Transverse colon (tissue), 4 donors: Measurements from ENCODE around the gene ZNF385D. TPM values are rescaled to one million over a fixed set of nuclear protein-coding genes. Genes with fewer than 3 reads are reported as not detected.

Experiments used
- DNase-seq: peaks from one replicate; pipeline ENCODE4 v3.0.0-alpha.2; 2019
- H3K27ac ChIP-seq, 4 donors: fragments of 200-600 bp; sonication (generic); 2 replicates each; pipeline ENCODE4 v1.5.1; 2016 to 2018; ENCODE audit warnings: inconsistent platforms in 4 of 4
- H3K27me3 ChIP-seq: fragments of 200-600 bp; sonication (generic); 2 replicates; pipeline ENCODE4 v1.5.1; 2017; ENCODE audit warnings: inconsistent platforms
- H3K36me3 ChIP-seq, 4 donors: fragments of 200-600 bp; sonication (generic); 2 replicates each; pipeline ENCODE4 v1.5.1; 2017 to 2019; ENCODE audit warnings: inconsistent platforms in 4 of 4
- H3K4me1 ChIP-seq, 4 donors: fragments of 200-600 bp; sonication (generic); 2 replicates each; pipeline ENCODE4 v1.5.1; 2017 to 2020; ENCODE audit warnings: inconsistent platforms in 4 of 4
- H3K4me3 ChIP-seq, 4 donors: fragments of 200-600 bp; sonication (generic); 1 replicate in 1 of 4; 2 replicates in 3 of 4; pipeline versions ENCODE4 v1.5.1 to v1.6.1; 2017 to 2019; ENCODE audit warnings: inconsistent platforms in 4 of 4
- H3K9me3 ChIP-seq, 2 donors: fragments of 200-600 bp; sonication (generic); 2 replicates each; pipeline ENCODE4 v1.5.1; 2017 to 2019; ENCODE audit warnings: inconsistent platforms in 2 of 2
- CTCF ChIP-seq, 5 experiments: fragments of 200-600 bp in 3 of 5; fragments of 450-650 bp in 2 of 5; sonication (generic) in 3 of 5; IDR thresholded peaks; 1 replicate in 2 of 5; 2 replicates in 3 of 5; pipeline ENCODE4 v1.5.1; 2016 to 2017; ENCODE audit warnings: antibody characterized with exemption in 5 of 5, inconsistent platforms in 3 of 5, mild to moderate bottlenecking in 2 of 5, moderate library complexity in 1 of 5
- EP300 ChIP-seq: sonication (generic); formaldehyde crosslinking; IDR thresholded peaks from one replicate; pipeline ENCODE4 v1.6.1; 2017; ENCODE audit warnings: antibody characterized with exemption, low read depth
- POLR2A ChIP-seq: fragments of 450-650 bp; IDR thresholded peaks from one replicate; pipeline ENCODE4 v1.6.1; 2016; ENCODE audit warnings: antibody characterized with exemption, mild to moderate bottlenecking, moderate library complexity
- POLR2AphosphoS5 ChIP-seq, 3 donors: sonication (generic); formaldehyde crosslinking; IDR thresholded peaks; one replicate each; pipeline ENCODE4 v1.6.1; 2016; ENCODE audit warnings: antibody characterized with exemption in 3 of 3
- WGBS, 2 donors: methylation state at CpG; one replicate each; pipeline ENCODE4 v1.1.5; 2018; ENCODE audit warnings: low coverage in 1 of 2; 5-methylcytosine and 5-hydroxymethylcytosine counted together
- in situ Hi-C, 4 donors: fragments of 200-750 bp; cut with MboI; loops; one replicate each; pipeline versions ENCODE4 v1.15.0 to v1.15.1; 2017; ENCODE audit warnings: low sequenced_read_pairs in 3 of 4, low pct_ligation_motif_present in 1 of 4, low pct_unique_long_range_greater_than_20kb in 1 of 4
- intact Hi-C: fragments of 100-400 bp; cut with DNase I; formaldehyde crosslinking; loops from one replicate; pipeline ENCODE4 v1.15.1; 2023; ENCODE audit warnings: low total_unique reads
- total RNA-seq, 4 donors: library from RNA; depleted of rRNA; stranded (reverse); fragments of >200 nt; gene quantifications; one replicate each; pipeline ENCODE4 v1.1.0, GENCODE V29; 2016

Gene ZNF385D
- total RNA-seq, 4 donors from 2014 or later: 0.40 to 0.75 (median 0.52) TPM

DNA sequence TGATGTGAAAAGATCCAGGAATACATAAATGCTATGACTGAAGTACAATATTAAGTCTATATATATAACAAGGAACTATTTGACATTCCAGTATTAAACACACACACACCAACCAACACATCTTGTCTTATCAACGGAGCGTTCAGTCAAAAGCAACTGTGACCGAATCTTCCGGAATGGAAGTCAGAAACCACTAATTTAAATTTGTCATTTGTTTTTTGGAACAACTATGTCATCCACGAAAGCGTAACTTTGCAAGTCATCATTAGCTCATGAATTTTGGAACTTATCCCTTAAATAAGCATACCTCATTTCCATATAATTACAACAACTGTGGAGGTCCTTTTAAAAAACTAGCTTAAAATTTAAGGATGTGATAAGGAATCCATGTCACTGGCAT lies 5.0 kb downstream of the ZNF385D start:
- in situ Hi-C loops (no loop called here), intact Hi-C loops (no loop called here)
- Histone ChIP-seq H3K27me3 (no peaks in the 10 kb centered on the region), H3K4me1 (no peaks in the 10 kb centered on the region), H3K9me3 (no peaks in the 10 kb centered on the region), H3K36me3 (no peaks in the 10 kb centered on the region), H3K27ac (no peak overlapping the region), H3K4me3 (no peak overlapping the region)
- WGBS, 2 donors: 77 to 81% methylated on average over 6 of the region's 6 CpGs
- no peak for TF ChIP-seq POLR2AphosphoS5 (IDR thresholded peaks at IDR 0.05)
- TF ChIP-seq EP300: no peak
- no peak for DNase-seq

DNA sequence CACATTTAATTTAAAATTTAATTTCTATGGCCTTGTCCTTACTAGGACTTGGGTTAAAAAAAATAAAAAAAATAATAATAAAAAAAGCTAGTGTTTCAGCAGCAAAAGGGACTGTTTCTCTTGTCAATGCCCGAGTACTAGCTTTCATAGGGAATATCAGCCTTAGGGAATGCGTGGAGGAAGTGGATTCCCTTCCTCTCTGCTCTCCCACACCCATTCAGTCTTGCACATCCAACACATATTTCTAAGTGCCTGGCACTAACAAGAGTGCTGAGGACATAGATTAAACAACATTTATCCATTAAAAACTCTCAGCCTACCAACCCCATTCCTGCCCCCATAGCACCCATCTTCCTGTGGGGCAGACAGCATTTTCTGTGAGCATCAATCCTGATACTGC lies 6.2 kb downstream of the ZNF385D start:
- H3K4me1 ChIP-seq: no peaks in the 10 kb centered on the region
- WGBS, 2 donors: 30 to 61% methylated on average over 2 of the region's 2 CpGs
- no peaks in the 10 kb centered on the region for H3K36me3 ChIP-seq
- no peak overlapping the region for H3K4me3 ChIP-seq
- in situ Hi-C loops: no loop called here
- TF ChIP-seq POLR2AphosphoS5 (IDR thresholded peaks at IDR 0.05): no peak
- no peak for TF ChIP-seq EP300
- TF ChIP-seq POLR2A: no peak
- no peak for TF ChIP-seq CTCF (IDR thresholded peaks at IDR 0.05)
- H3K27me3 ChIP-seq: no peaks in the 10 kb centered on the region
- intact Hi-C loops: no loop called here
- no peaks in the 10 kb centered on the region for H3K9me3 ChIP-seq
- no peak for DNase-seq
- H3K27ac ChIP-seq: no peak overlapping the region

DNA sequence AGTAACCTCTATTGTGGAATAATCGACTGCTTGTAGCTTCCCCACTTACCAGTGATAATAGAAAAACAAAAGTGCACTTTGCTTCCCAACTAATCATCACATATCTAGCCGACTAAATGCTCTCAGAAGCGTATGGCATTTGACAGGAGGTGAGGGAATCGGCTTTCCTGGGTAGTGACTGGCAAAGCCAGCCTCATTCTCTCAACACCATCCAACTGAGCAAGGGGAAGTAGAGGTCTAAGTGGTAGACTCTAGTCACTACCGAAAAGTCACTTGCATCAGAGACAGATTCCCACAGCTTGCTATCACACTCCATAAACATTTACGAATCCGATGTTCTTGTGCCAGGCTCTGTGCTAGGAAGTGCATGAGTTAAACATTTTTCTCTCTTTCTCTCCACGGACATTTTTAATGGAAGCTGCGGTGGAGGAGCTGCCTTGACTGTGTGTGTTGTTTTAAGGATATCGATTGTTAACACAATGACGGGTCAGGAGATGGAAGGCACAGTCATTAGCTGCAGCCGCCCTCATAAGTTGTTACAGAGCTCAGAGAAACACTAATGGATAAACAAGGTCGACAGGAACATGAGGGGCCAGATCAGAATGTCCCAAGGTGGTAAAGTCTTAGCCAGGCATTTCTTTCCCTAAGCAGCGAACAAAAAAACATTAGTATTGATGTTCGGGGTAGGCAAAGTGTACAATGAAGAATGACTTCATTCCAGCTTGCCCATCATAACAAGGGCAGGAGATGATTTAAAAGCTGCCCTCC lies 11.9 kb downstream of the ZNF385D start:
- no peaks in the 10 kb centered on the region for H3K9me3 ChIP-seq
- TF ChIP-seq POLR2AphosphoS5 (IDR thresholded peaks at IDR 0.05) (no peak), CTCF (IDR thresholded peaks at IDR 0.05) (no peak), POLR2A (no peak), EP300 (no peak)
- H3K27me3 ChIP-seq: no peaks in the 10 kb centered on the region
- H3K36me3 ChIP-seq: no peaks in the 10 kb centered on the region
- intact Hi-C loops (no loop called here), in situ Hi-C loops (no loop called here)
- no peak for DNase-seq
- H3K4me1 ChIP-seq: no peaks in the 10 kb centered on the region
- WGBS, 2 donors: 75 to 85% methylated on average over 9 to 15 of the region's 15 CpGs
- H3K27ac ChIP-seq: no peak overlapping the region
- no peak overlapping the region for H3K4me3 ChIP-seq

- Histone ChIP-seq H3K9me3 (no peaks in the 10 kb centered on the region), H3K27ac (no peak overlapping the region), H3K36me3 (no peaks in the 10 kb centered on the region), H3K4me3 (no peak overlapping the region), H3K27me3 (no peaks in the 10 kb centered on the region), H3K4me1 (no peaks in the 10 kb centered on the region)
- 63 to 71% methylated on average over 1 of the region's 1 CpG for WGBS, 2 donors
- in situ Hi-C loops (no loop called here), intact Hi-C loops (no loop called here)
- no peak for DNase-seq
- TF ChIP-seq POLR2A: no peak
- TF ChIP-seq EP300: no peak
- TF ChIP-seq CTCF (IDR thresholded peaks at IDR 0.05): no peak
- TF ChIP-seq POLR2AphosphoS5 (IDR thresholded peaks at IDR 0.05): no peak
These were observed 12.7 kb downstream of the ZNF385D start for GRCh38 chr3:21738283-21738682.

GRCh38 chr3:21734746-21735145 lies 16.3 kb downstream of the ZNF385D start:
- H3K27ac ChIP-seq: no peak overlapping the region
- intact Hi-C loops: no loop called here
- in situ Hi-C loops: no loop called here
- H3K9me3 ChIP-seq: no peaks in the 10 kb centered on the region
- no peaks in the 10 kb centered on the region for H3K27me3 ChIP-seq
- WGBS, 2 donors: 69 to 89% methylated on average over 2 to 3 of the region's 3 CpGs
- no peaks in the 10 kb centered on the region for H3K4me1 ChIP-seq
- no peaks in the 10 kb centered on the region for H3K36me3 ChIP-seq
- TF ChIP-seq CTCF (IDR thresholded peaks at IDR 0.05): no peak
- no peak for TF ChIP-seq EP300
- TF ChIP-seq POLR2AphosphoS5 (IDR thresholded peaks at IDR 0.05): no peak
- TF ChIP-seq POLR2A: no peak
- DNase-seq: no peak
- H3K4me3 ChIP-seq: no peak overlapping the region
